Measurements from ENCODE around the gene KLHL20. TPM values are rescaled to one million over a fixed set of nuclear protein-coding genes. Genes with fewer than 3 reads are reported as not detected.
"Not testable (repeated sequence)": the region's sequence is repeated elsewhere in the genome, so short reads cannot be mapped to it uniquely, and the experiment has no call there.

The KLHL20 gene
- total and polyA plus RNA-seq, 2 experiments from 2014 or later: 16.2 to 24.0 TPM

- peak overlapping the region; percentile 66 for H3K4me3 ChIP-seq
- H3K27me3 ChIP-seq: peaks cover 41% of the 10 kb centered on the region
- TF ChIP-seq CTCF (IDR thresholded peaks at IDR 0.05; ENCODE audit: low read depth, low read length): no peak
- H3K36me3 ChIP-seq: no peaks in the 10 kb centered on the region
- H3K27ac ChIP-seq: peak overlapping the region; percentile 89
- H3K9me3 ChIP-seq (ENCODE audit: low read depth): no peaks in the 10 kb centered on the region
- no peak for DNase-seq (ENCODE audit: low read depth in 1 of 2, low spot score in 1 of 2)
- peaks cover 9% of the 10 kb centered on the region for H3K4me1 ChIP-seq (ENCODE audit: low read depth)
These were observed 381 bp upstream of the KLHL20 start for GRCh38 chr1:173714441-173714758.

GRCh38 chr1:173715538-173715844 lies 710 bp downstream of the KLHL20 start:
- Histone ChIP-seq H3K4me3 (peak overlapping the region; percentile 66), H3K4me1 (ENCODE audit: low read depth) (peaks cover 9% of the 10 kb centered on the region), H3K36me3 (no peaks in the 10 kb centered on the region), H3K27me3 (peaks cover 30% of the 10 kb centered on the region), H3K27ac (peak overlapping the region; percentile 89), H3K9me3 (ENCODE audit: low read depth) (no peaks in the 10 kb centered on the region)
- TF ChIP-seq CTCF (IDR thresholded peaks at IDR 0.05; ENCODE audit: low read depth, low read length): no peak
- no peak for DNase-seq (ENCODE audit: low read depth in 1 of 2, low spot score in 1 of 2)

GRCh38 chr1:173717238-173717637 lies 2.5 kb downstream of the KLHL20 start:
- peaks cover 12% of the 10 kb centered on the region for H3K27me3 ChIP-seq

GRCh38 chr1:173731331-173731730 lies 16.6 kb downstream of the KLHL20 start:
- DNase-seq (ENCODE audit: low read depth in 1 of 2, low spot score in 1 of 2); H3K27me3 ChIP-seq; H3K4me3 ChIP-seq; H3K27ac ChIP-seq; H3K9me3 ChIP-seq (ENCODE audit: low read depth); H3K4me1 ChIP-seq (ENCODE audit: low read depth): not testable (repeated sequence)
- peaks cover 12% of the 10 kb centered on the region for H3K36me3 ChIP-seq

More at GRCh38 chr1:173717238-173717637, 2.5 kb downstream of the KLHL20 start:
- no peaks in the 10 kb centered on the region for H3K9me3 ChIP-seq (ENCODE audit: low read depth)
- no peak overlapping the region for H3K27ac ChIP-seq
- H3K4me1 ChIP-seq (ENCODE audit: low read depth): peaks cover 9% of the 10 kb centered on the region
- no peak overlapping the region for H3K4me3 ChIP-seq
- H3K36me3 ChIP-seq: no peaks in the 10 kb centered on the region
- no peak for TF ChIP-seq CTCF (IDR thresholded peaks at IDR 0.05; ENCODE audit: low read depth, low read length)
- no peak for DNase-seq (ENCODE audit: low read depth in 1 of 2, low spot score in 1 of 2)

- H3K9me3 ChIP-seq (ENCODE audit: low read depth): no peaks in the 10 kb centered on the region
- H3K36me3 ChIP-seq: peaks cover 10% of the 10 kb centered on the region
- H3K4me3 ChIP-seq: no peak overlapping the region
- no peak for DNase-seq (ENCODE audit: low read depth in 1 of 2, low spot score in 1 of 2)
- TF ChIP-seq CTCF (IDR thresholded peaks at IDR 0.05; ENCODE audit: low read depth, low read length): no peak
- H3K4me1 ChIP-seq (ENCODE audit: low read depth): no peaks in the 10 kb centered on the region
- no peaks in the 10 kb centered on the region for H3K27me3 ChIP-seq
- H3K27ac ChIP-seq: no peak overlapping the region
These were observed 19.1 kb downstream of the KLHL20 start for GRCh38 chr1:173733912-173734311.

- not testable (repeated sequence) for H3K27ac ChIP-seq; DNase-seq (ENCODE audit: low read depth in 1 of 2, low spot score in 1 of 2); H3K4me1 ChIP-seq (ENCODE audit: low read depth); H3K9me3 ChIP-seq (ENCODE audit: low read depth); H3K27me3 ChIP-seq; H3K4me3 ChIP-seq; H3K36me3 ChIP-seq
These were observed 21.3 kb downstream of the KLHL20 start for GRCh38 chr1:173736104-173736503.

GRCh38 chr1:173742203-173742886 lies 27.6 kb downstream of the KLHL20 start:
- no peak for DNase-seq (ENCODE audit: low read depth in 1 of 2, low spot score in 1 of 2)
- no peak for TF ChIP-seq CTCF (IDR thresholded peaks at IDR 0.05; ENCODE audit: low read depth, low read length)

More at GRCh38 chr1:173742203-173742886, 27.6 kb downstream of the KLHL20 start:
- peaks cover 8% of the 10 kb centered on the region for H3K36me3 ChIP-seq
- H3K27ac ChIP-seq: no peak overlapping the region
- H3K4me3 ChIP-seq: no peak overlapping the region
- H3K27me3 ChIP-seq: no peaks in the 10 kb centered on the region
- no peaks in the 10 kb centered on the region for H3K4me1 ChIP-seq (ENCODE audit: low read depth)
- no peaks in the 10 kb centered on the region for H3K9me3 ChIP-seq (ENCODE audit: low read depth)
